HG02763 (cell line): Measurements from ENCODE around the gene TUBB.
A peak's percentile ranks its signal among the peaks of the same experiment; 100 is the strongest.

Source experiments
- ATAC-seq: cut with Tn5 transposase; IDR thresholded peaks from one replicate; pipeline ENCODE4 v1.9.1; 2021; ENCODE audit warnings: mild to moderate bottlenecking, moderate library complexity; ENCODE audit not compliant: unreplicated experiment

TUBB gene

DNA sequence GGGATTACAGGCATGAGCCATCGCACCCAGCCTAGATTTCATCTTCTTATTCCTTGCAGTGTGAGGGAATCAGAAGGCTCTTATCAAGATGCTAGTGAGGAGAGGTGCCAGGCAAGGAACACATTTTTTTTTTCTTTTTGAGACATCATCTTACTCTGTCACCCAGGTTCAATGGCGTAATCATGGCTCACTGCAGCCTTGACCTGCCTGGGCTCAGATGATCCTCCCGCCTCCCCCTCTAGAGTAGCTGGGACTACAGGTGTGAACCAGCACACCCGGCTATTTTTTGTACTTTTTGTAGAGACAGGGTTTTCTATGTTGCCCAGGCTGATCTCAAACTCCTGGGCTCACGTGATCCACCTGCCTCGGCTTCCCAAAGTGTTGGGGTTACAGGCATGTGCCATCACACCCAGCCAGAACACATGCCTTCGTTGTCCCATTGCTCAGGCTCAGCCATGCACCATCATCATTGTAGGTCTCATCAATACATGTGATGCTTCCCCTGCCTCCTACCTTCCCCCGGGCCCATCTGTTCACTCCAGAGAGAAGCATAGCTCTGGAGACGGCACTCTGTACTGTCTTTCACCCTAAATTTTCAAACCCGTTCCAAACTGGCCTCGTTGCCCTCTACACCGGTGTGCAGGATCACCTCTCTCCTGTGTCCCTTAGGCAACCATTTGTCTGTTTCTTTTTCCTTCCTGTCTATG, 12.2 kb downstream of the TUBB start:
- ATAC-seq, result no peak

DNA sequence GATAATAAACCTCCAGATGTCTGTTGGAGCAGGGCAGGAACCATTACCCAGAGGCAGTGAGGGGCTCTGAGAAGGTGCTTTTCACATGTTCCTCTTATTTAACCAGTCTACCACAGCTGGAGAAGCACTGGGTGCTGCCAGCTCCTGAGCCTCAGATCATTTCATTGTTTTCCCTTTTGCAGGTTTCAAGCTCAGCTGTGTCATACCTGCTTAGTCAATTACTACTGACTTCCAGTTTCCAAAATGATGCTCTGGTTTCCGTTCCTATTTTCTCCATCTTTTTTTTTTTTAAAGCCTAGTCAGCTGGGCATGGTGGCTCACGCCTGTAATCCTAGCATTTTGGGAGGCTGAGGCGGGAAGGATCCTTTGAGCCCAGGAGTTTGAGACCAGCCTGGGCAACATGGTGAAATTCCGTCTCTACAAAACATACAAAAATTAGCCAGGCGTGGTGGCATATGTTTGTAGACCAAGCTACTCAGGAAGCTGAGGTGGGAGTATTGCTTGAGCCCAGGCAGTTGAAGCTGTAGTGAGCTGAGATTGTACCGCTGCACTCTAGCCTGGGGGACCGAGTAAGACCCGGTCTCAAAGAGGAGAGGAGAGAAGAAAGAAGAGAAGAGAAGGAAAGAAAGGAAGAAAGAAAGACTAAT, 15.6 kb downstream of the TUBB start:
- ATAC-seq, result no peak

DNA sequence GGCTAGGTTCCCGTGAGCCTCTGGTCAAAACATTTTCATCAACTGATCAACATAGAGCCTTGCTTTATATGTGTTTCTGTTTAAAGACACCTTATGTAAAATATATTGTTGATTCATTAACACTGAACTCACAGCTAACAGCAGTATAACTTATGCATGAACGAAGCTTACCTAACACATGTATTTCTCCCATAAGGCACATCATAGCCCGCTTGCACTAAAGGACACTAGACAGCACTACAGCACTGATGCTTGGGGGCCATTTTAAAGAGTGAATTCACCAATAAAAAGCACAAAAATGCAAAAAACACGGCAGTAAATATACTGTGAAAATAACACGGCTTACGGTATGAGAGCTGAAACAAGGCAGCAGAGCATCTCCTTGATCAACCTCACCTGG, 18.4 kb downstream of the TUBB start:
- no peak for ATAC-seq

DNA sequence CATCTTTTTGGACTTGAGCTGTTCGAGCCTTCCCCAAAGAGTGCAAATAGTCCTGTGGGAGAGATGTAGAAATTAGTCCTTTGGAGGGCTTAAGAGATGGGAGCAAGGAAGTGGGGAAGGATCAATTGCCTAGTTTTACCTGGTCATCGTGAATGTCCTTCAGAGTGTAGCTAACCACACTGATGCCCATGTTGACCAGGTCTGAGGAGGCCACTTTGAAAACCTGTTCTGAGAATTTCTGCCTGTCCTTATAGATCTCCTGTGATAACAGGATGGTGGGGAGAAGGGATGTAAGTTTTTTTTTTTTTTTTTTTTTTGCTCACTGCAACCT, 20.4 kb downstream of the TUBB start:
- no peak for ATAC-seq

DNA sequence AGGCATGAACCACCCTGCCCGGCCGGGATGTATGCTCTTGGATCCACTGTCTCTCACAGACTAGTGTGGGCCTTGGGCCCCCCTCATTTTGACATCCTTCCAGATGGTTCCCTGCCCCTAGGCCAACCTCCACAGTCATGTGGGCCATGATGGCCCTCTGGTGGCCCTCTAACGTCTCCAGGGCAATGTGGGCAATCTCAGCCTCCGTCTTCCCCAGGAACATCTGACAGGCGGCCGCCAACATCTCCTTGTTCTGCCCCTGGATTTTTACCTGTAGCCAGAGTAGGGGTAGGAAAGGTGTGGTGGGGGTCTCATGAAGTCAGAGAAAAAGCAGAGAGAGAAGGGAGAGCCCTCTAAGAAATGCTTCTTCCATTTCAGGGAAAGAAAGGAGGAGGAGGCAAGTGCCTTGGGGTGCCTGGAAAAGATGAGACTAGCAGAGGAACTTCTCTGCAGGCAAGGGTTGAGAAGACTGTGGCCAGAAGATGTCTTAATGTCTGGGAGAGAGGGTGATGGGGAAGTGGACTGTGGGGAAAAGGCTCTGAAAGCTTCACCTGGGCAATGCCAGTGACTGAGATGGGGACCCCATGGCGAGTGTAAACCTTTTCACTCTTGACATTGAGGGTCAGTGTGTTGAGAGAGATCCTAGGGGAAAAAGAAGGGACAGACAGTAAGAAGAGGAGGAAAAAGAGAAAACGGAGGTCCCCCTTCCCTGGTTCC, 21.1 kb downstream of the TUBB start:
- ATAC-seq, result no peak

DNA sequence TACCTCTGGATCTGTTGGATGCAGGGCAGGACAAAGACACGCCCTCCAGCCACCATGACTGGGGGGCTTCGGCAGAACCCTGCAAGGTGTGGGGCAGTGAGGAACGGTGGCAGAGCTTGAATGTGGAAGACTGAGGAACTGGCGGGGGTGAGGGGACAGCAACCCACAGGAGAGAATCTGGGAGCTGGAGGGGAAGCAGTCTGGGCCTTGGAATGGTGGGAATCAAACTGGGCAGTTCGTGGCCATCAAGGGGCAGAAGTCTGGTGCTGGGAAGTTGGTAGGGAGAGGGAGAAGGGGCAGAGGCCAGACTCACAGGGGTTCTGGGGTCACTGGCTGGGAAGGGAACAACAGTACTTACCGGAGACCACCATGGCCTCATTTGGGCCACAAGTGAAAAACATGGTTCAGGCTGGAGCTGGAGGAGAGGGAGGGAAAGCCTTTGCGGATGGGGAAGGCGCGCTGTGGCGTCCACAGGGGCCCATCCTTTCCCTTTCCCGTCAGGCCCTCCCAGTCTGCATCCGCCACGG, 21.7 kb downstream of the TUBB start:
- ATAC-seq, result no peak

DNA sequence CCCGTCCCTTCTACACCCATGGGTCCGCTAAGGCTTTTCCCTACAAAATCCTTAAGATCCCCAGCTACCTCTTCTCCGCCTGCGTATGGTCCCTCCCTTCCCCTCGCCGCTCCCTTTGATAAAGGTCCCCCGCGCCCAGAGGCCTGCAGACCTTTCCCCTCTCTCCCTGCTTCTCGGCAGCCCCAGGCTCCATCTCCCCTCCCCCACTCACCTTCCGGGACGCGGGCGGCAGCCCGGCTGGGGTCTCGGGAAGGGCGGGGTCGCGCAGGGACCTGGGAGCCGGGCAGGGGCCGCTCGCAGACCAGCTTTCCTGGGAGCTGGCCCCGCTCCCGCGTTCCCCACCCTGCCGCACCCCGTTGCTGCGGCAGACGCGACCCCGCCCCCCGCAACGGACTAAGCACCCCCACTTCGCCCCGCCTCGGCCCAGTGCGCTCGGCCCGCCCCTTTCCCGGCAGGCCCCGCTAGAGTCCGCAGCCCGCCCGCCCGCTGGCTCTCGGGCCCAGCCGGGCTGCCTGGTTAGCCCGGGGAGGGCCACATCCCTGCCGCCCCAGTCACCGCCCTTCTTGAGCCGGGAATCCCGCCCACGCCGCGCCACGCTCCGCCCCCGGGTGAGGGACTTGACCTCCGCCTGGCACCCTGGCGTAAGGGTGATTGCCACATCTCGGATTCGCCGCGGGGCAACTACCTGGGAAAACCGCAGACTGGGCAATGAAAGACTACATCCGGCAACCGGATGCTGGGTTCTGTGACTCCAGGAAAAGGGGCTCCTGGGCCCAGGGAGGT, 22.4 kb downstream of the TUBB start, which contains the start of gene FLOT1:
FLOT1 (minus strand) TSS at position 372 of the 783 bp plus-strand sequence. CDS start 498 bp downstream, outside the sequence.
- ATAC-seq, result peak; percentile 69

DNA sequence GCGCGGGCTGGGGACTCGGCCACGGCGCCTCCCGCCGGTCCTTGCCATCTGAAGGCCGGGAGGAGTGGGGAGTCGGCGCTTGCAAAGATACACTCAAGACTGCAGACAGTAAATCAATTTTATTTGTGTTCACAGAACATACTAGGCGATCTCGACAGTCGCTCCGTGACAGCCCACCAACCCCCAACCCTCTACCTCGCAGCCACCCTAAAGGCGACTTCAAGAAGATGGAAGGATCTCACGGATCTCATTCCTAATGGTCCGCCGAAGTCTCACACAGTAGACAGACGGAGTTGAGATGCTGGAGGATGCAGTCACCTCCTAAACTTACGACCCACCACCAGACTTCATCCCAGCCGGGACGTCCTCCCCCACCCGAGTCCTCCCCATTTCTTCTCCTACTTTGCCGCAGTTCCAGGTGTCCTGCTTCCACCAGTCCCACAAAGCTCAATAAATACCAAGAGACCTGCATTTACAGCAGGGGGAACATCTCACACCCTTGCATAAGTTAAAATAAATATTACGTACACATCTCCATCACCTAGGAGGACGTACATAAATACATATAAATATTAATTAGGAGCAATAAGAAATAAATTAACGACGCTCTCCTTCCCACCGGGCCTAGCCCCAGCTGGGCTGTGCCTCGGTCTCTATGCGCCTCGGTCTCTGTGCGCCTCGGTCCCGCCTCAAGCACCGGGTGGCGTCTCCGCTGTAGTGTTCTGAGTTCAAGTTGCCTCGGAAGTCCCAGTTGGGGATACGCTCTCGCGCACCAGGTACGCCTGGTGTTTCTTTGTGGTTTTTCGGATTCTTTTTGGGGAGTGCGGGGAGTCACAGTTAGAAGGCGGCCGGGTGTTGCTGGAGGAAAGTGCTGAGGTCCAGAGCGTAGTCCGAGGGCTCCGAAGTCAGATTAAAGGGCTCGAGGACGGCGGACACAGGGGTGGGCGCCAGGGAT, 23.2 kb downstream of the TUBB start:
- ATAC-seq, result peak; percentile 26

DNA sequence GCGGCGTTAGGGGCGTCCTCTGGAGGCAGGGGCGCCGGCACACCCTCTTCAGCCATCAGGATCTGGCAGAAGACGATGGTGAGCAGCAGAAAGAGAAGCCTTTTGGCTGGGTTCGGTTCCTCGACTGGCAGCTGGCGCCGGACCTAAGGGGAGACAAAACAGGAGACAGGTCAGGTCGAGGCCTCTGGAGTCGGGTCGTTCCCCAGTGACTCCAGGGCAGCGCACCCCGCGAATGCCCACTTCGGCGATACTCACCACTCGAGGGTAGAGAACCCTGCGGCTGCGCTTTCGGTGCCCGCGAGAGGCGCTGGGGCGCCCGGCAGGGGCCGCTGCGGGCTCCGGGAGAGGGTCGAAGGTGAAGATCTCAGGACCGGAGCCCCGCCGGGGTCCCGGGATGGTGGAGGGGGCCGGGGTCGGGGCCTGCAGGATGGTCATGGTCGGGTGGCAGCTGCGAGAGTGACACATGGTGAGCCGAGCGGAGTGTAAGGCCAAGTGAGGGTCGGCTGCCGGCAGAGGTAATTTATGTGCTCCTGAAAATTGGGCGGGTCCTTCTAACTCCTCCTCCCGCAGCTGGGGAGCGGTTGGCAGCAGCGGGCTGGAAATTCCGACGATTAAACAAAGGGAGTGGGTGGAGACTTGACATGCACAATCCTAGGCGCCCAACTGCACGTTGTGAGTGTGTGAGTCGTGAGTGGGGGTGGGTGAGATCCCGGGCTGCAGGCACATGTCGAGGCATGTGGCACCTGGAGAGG, 24.1 kb downstream of the TUBB start, which contains the start of gene IER3:
IER3 (minus strand) TSS at position 494 of the 752 bp plus-strand sequence; CDS start at position 465, 29 bp downstream.
- peak; percentile 33 for ATAC-seq

DNA sequence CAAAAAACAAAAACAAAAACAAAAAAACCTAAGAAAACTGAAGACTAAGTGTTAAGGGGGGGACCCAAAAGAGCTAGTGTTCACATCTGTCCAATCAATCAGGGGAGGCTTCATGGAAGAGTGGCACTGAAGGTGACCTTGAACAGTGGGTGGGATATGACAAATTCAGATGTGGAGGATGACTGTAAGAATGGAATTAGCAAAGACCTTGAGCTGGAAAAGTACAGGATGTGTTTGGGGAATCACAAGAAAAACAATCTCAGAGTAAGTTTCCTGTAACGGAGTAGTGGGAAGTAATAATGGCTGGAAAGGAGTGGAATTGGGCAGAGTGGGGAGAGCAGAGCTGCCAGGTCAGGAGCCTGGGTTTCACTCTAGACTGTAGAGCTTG, 27.1 kb downstream of the TUBB start:
- no peak for ATAC-seq

DNA sequence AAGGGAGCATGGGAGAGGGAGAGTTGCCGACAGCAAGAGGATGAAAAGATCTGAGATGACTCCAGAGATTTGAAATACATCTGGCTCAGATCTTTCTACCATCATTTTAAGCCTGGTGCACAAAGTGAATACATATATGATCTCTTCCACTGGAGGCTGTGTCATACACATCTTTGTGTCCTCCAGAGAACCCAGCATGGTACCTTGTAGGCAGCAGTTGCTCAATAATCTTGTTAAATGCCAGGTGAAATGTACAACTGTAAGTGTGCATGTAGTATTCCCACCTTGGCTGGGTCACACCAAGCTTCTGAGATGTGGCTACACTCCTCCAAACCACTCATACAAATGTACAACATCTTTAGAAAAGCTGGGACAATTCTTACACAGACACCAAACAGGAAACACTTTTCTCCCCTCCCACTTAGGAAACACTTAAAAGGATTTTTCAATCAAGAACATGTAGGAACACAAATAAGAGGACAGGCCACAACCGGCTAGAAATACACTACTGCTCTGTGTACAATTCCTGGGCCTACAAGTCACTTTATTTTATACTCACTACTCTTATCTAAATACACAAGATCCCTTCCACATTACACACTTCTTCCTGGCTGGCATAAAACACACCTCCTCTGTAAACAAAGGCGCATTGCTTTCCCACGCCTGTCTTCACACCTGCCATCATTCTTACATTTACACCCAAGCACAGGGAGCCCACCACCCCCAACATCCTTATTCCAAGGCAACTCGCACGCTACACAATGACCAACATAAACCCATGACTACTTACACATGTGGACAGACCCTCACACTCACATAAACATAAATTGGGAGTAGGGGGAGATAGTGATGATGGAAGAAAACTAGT, 28.0 kb downstream of the TUBB start:
- ATAC-seq, result no peak

DNA sequence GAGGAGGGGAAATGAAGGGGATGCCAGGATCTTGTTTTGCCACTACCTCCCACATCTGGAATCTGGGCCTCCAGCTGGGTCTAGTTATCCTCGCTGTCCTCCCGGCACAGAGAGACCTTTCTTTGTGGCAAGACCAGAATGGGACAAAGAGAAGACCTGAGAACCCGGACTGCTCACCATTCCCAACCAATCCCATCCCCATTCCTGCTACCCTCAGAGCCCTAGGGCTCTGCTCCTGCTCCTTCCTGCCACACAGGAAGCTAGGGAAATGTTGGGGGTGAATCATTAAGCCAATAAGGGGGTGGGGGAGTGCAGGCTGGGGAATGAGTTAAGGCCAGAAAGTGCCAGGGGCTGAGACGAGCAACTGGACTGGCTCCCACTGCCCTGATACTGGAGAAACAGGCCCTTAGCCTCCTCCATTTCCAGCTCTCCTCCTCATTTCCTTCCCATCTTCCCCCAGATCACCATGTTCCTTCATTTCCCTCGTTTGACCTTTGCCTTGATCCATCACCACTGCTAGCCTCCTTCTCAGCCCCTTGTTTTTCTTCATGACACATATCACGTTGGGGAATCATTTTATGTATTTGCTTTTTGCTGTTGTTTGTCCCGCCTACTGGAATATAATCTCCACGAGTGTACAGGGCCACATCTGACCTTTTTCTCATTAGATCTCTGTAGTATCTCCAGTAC, 28.8 kb downstream of the TUBB start:
- ATAC-seq, result no peak

DNA sequence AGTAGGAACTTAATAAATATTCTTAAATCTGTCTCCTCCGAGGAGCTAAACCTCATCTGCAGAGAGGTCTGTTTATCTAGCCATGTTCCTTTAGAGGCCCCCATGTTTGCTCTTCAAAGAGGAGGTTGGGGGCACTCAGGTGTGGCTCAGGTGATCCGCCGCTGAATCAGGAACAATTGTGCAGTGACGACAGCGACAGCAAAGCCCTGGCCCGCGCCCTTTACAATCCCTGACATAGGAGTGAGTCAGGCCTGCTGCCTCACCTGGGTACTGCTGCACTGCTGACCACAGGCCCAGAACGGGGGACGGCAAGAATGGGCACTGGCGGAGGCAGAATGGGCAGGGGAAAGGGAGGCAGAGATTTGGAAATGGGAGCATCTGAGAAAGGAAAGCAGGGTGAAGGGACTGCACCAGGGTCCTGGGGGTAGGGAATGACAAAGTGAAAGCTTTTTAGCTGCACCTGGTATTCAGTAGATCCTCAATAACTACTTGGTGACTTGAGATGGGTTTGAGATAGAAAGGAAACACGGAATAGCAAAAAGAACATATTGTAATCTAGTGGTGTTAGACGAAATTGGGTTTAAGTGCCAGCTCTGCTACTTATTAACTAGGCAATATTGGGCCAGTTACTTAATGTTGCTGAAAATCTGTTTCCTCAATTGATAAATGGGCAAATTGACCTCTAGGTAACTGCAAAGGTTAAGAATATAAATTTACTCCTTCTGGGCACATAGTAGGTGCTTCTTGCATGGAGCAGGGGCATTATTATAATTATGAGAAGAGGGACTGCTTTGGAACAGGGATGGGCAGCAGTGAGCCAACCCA, 29.6 kb downstream of the TUBB start:
- ATAC-seq, result no peak

DNA sequence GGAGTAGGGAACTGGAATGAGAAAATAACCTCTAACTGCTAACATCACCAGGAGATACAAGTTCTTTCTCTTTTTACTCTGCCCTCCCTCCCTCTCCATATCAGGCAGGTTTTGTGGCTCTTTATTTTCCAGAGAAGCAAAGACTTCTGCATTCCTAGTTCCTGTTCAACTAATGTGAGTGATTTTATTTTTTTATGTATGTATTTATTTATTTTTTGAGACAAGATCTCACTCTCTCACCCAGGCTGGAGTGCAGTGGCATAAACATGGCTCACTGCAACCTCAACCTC, 30.2 kb downstream of the TUBB start:
- ATAC-seq, result no peak

DNA sequence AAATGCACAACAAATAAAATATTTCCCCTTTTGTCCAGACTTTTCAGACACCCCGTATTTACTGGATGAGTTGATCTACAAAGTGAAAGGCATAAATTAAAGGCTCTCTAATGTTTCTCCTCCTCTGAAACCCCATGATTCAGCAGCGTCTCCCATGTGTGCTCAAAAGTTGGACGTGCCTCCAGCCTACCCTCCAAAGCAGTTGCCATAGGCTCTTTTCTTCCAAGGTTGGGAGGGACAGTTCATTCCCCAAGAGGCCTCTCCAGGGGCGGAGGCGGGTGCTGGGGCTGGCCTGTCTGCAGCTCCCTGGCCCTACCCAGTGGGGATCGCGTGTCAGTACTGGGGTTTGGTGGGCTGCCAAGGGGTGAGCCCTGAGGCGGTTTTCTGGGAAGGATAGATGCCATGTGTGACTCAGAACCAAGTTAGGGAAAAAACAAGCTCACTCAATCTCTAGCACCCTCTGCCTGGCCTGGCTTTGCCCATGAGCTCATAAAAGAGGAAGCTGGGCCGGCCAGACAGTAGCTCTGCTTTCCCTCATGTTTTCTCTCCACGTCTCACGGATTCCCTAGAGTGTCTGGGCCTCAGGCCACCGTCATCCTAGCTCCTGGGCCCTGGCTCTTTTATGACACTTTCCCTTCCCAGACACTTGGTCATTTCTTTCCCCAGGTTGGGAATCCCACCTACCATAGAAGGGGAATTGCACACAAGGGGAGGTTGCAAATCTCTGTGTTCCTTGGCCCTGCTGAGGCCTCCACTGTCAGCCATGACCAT, 32.2 kb downstream of the TUBB start:
- ATAC-seq, result no peak

DNA sequence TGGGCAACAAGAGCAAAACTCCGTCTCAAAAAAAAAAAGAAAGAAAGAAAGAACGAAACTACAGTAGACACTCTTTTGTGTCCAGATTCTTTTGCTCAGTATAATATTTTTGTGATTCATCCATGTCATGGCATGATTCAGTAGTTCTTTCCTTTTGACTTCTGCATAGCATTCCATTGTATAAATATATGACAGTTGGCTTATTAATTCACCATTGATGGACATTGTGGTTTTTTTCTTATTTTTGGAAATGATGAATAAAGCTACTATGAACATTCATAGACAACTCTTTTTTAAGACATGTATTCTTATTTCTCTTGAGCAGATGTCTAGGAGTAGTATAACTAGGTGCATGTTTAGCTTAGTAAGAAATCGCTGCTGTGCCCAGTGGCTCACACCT, 34.5 kb downstream of the TUBB start:
- ATAC-seq, result no peak
